NCI-H1105 (cell line): ENCODE data around the gene NR2C2.

Experiments used
- DNase-seq: peaks from one replicate; lab custom pipeline; 2025; lab: John Stamatoyannopoulos, UW

Gene NR2C2

DNA sequence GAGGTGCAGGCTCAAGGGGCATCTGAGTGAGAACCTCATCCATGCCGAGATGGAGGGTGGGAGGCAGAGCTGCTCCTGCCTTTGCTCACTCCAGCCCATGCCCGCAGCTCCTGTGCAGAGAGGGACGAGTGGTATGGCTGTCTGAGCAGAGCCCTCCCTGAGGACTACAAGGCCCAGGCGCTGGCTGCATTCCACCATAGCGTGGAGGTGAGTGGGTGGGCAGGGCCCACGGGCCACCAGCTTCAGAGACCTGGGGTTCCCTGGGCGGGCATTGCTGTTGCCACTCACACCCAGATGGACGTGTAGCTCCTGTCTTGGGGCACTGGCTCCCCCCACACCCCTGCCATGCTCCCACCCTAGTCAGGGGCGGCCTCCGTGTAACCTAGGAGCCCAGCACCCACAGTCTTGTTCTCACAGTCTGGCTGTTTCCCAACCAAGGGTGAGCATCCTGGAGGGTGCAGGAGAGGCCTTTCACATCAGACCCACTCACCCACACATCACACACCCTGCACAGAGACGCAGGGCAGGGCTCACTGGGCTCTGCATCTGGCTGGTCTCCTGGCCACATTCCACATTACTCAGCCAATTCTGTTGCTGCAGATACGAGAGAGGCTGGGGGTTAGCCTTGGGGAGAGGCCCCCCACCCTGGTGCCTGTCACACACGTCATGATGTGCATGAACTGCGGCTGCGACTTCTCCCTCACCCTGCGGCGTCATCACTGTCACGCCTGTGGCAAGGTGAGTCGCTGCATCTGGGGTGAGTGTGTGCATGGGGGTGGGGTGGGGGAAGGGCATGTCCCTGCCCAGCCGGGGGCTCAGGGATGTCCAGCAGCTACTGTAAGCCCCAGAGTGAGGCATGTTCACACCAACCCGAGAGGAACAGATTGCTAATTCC lies 25.3 kb upstream of the NR2C2 start:
- no peak for DNase-seq

DNA sequence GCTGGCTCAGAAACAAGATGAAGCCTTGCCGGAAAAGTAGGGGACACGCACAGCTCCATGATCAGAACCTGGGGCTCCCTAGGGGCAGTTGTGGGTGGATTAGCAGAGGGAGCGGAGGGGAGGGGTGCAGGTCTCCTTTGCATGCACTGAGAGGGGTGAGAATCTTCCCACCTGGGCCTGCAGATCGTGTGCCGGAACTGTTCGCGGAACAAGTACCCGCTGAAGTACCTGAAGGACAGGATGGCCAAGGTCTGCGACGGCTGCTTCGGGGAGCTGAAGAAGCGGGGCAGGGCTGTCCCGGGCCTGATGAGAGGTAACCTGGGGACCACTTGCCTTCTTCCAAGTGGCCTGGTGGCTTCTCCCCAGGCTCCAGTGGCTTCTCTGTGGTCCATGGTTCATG lies 24.5 kb upstream of the NR2C2 start:
- DNase-seq, result no peak

DNA sequence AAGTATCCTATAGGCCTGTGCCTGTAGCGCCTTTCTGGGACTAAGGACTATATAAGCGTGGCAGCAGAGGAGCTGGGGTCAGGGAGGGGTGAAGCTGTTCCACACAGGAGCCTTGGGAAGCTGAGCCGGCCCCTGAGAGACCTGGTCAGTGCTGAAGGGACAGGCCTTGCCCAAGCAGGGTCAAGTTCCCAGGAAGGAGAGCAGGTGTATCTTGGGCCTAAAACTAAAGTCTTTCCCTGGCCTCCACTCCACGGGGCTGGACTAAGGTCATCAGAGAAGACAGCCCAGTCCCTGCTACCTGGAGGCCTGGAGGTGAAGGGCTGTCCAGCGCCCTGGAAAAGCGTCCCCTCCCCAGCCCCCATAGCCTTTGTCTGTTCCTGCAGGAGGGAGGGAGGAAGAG lies 23.9 kb upstream of the NR2C2 start:
- no peak for DNase-seq

DNA sequence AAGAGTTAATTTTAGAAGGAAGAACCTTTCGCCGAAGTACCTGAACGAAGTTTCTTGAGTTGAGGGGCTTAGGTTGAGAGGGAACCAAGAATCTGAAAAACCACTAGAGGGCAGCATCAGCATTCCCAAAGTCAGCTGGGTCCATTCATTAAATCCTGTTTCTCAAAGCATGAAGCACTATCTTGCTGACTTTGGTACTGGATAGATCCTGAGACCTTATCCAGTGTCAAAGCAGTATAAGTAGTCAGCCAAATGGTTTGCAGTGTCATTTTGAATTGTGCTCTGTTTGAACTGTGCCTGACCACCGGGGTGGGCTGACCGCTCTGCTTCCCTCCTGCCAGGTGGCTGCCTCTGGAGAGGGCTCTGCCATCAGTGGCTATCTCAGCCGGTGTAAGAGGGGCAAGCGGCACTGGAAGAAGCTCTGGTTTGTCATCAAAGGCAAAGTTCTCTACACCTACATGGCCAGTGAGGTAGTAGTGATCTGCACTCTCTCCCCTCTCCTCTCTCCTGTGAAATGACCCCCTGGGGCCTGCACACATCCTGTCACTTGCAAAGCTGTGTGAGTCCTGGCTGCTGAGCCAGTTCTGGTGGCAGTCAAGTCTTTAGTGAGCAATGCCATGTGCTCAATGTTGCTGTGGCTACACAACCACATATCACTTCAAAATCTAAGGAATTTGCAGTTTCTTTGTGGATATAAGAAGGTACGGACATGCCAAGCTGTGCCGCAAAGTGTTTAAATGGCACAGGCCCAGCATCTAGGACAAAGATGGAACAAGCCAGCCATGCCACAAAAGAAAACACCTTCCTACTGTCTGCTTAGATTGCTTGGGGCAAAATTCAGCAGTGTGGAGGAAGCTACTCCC lies 21.4 kb upstream of the NR2C2 start:
- DNase-seq, result peak; percentile 27

DNA sequence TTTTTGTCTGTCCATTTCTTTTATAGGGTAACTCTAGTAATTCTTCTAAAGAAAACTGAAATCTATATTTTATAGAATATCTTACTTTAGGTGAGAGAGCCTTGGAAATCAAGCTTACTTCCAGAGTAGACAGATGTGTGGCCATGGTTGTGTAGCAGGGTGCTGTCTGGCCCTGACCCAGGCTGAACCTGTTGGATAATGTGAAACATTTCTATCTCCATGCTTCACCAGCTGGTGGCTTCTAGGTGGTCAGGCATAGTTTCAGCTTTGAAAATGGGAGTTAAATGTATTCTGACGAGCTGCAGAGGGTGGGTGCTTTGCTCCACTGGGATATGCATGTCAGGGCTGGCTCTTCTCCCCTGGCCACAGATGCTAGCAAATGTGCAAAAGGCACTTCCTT lies 20.8 kb upstream of the NR2C2 start:
- no peak for DNase-seq

DNA sequence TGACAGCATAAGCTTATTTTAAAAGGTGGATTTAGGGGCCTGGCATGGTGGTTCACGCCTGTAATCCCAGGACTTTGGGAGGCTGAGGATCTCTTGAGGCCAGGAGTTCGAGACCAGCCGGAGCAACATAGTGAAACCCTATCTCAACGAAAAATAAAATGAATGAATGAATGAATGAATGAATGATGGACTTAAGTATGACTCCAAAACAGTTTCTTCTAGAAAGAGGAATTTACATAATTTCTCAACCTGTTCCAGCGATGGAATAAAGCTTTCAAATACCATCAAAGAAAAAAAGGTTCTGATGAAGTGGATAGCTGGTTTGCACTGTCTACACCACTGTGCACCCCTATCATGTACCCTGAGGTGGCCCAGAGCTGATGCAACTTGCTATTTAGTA lies 20.1 kb upstream of the NR2C2 start:
- no peak for DNase-seq

DNA sequence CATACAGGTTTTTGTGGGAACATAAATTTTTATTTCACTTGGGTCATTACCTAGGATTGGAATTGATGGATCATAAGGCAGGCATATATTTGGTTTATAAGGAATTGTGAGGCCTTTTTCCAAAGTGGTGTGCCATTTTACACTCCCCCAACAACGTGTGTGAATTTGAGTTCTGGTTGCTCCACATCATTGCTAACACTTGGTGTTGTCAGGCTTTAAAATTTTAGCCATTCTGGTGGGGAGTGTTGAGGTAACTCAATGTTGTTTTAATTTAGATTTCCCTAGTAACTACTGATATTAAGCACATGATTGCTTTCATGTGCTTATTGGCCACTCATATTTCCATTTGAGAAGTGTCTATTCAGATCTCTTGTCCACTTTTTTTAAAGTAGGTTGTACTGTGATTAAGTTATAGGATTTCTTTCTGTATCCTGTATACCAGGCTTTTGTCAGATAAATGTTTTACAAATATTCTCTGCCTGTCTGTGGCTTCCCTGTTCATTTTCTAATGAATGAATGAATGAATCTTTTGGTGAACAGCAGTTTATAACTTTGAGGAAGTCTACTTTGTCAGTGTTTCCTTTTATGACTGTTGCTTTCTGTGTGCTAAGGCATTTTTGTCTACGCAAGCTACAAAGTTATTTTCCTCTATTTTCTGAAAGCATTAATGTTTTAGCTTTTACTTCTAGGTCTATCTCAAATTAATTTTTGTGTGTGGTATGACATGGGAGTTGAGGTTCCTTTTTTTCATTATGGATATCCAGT lies 17.9 kb upstream of the NR2C2 start:
- DNase-seq, result no peak

DNA sequence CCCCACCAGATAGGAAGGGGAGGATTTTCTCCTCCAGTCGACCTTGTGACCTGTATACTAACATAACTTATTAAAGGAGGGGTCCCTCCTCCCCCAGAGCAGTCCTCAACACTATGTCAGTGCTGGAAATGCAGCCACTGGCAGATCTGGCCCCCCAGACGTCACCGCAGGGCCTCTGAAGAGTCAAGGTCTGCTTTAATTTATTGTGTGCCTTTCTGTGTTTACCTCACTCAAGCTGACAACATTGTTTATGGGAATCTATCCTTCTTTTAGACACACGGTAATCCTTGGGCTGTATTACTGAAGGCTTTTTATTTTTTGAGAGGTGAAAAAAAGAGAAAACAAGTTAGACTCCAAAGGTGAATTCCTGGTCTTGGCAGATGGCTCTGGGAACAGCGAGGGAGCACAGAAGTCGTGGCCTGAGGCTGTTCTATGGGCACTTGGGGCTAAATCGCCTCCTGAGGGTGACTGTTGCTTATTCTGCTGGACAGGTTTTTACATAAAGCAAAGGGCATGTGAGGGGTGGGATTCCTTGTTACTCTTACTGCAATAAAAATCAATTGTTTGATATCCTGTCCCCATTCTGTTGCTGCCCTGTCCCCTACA lies 13.5 kb upstream of the NR2C2 start:
- no peak for DNase-seq

DNA sequence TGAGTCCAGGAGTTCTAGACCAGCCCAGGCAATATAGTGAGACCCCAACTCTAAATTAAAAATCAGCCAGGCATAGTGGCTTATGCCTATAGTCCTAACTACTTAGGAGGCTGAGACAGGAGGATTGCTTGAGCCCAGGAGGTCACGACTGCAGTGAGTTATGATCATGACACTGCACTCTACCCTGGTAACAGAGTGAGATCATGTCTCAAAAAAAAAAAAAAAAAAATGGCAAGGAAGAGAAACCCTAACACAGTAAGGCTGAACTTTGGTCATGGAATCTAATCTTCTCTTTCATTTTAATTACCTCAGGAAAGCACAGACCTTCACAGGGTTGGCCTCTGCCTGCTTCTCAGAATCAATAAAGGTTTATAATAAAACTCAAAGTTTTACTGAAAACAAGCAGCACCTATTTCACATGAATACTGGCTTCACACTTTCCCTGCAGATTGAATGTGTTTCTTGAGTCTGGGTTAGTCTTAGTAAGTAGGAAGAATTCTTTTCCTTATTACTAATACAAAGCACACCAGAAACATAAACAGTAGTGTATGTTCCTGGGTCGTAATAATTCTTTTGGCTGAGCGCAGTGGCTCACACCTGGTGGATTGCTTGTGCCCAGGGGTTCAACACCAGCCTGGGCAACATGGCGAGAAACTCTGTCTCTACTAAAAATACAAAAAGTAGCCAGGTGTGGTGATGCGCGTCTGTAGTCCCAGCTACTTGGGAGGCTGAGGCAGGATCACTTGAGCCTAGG lies 11.6 kb upstream of the NR2C2 start:
- DNase-seq, result no peak

DNA sequence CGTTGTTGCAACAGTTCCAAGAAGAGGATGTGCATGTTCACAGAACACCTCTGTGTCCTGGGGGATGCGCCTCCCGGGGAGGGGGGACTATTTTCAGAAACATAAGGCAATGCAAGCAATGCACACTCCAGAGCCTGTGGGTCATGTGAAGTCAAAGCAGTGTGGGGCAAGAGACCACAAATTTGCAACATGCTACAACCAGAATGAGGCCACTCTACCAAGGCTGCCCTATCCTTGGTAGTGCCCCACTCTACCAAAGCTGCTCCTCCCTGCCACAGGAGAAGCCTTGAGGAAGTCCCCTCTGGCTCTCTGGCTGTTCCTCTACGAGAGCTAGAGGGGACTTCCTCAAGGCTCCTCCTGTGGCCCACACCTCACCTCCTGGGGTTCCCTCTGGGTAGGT lies 8.4 kb upstream of the NR2C2 start:
- no peak for DNase-seq

DNA sequence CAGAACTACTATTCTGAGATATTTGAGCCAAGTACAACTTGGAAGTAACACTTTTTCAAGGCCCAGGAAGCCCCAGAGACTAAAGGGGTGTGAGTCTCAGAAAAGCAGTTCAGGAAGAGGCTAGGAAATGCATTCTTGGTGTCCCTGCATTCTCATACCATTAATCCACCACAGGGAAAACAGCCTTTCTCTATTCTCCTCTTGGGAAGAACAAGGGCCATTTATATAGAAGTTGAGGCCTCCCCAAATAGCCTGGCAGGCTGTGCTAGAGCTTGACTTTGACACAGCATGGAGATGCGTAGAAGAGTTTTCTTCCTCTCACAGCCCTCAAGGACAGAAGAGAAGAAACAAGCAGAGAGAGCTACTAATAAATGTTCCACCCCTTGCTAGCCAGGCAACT lies 5.5 kb upstream of the NR2C2 start:
- DNase-seq, result no peak

DNA sequence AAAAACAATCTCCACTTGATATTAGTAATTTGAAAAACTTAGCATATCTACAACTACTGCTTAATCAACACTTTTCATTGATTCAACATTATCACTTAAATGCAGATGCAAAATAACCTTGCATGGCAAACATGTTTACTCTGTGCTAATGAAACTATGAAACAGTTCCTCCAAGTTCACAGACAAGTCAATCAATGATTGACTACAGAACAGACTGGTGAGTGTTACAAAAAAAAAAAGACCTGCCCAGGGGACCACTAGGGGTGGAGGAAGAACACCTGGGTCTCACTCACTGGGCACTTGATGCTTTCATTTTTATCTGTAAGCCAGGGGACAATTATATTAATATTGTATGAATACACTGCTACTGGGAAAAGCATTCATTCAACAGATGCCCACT lies 4.3 kb upstream of the NR2C2 start:
- DNase-seq, result no peak

DNA sequence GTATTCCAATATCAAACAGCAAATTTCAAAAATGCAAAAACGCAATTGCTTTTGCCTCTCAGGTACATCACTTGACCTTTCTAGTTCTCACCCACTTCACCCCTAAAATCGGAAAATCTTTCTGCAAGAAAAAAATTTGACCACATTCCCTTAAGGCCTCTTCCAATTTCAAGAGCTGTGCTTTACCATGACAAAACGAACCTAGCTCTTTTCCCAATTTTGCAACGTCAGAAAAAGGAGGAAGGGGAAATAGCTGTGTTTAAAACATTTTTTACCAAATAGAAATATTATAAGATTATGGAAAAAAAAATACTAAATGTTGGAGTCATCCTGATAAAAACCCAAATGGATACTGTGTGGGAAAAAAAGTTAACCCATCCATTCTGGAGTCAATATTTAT lies 1.1 kb upstream of the NR2C2 start:
- DNase-seq, result no peak

DNA sequence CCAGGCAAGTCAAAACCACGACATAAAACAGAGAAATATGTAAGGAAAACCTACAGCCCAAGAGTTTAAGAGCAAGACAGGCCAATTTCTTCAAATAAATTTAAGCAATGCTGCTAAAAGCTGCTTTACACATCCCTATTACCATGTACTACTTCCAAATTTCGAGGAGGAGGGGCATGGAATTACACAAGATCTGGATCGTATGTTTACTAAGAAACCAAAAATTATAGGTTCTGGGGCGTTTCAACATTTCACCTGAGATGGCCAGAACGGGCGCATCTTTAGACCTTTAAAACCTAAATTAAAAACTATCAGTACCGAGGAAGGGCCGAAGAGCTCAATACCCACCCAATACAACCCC lies 664 bp upstream of the NR2C2 start:
- DNase-seq, result no peak

DNA sequence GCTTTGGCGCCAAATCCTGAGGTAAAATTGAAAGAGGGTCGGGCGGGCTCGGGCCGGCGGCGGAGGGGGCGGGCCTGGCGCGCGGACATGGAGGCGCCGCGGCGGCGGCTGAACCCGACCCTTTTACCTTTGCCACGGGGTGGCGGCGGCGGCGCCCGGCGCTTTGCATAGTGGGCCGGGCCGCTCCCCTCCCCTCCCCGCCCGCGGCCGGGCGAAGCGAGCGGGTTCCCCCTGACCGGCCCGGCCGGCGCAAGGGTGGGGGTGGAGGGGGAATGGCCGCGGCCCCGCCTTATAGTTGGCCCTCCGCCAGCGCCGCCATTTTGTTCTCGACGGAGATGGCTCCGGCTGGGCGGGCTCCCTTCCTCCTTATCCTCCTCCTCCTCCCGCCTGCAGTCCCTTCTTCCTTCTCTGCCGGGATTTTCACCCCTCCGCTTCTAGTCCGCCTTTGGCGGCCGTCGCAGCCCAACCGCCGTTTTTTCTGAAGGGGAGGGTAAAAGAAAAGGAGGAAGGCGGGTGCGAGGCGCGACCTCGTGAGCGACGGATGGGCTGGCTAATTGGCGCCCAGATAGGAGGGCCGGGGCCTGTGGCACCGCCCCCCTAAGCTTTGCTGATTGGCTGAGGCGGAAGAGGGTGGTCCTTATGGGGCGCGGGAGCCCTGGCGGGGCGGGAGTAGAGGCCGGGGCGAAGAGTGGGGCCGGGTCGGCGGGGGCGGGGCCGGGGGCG lies 664 bp downstream of the NR2C2 start:
- DNase-seq, result peak; percentile 84

DNA sequence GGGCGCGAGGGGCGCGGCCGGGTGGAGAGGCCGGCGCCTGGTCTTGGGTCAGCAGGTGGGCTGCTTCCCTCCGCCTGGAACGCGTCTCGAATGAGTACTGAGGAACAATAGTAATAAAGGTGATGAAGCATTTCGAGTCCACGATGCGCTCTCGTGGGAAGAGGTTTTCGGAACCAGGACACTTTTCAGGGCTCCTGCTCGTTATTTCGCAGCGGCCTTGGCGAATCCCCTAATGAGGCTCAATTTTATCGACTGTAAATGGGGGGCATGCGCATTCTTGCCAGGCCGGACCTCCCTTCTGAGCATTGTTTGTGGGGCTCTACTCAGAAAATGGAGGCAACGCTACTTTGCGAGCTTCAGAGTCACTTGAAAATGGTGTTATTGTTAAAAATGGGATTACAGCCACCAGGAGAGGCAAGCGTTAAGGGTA lies 1.2 kb downstream of the NR2C2 start:
- DNase-seq, result no peak

DNA sequence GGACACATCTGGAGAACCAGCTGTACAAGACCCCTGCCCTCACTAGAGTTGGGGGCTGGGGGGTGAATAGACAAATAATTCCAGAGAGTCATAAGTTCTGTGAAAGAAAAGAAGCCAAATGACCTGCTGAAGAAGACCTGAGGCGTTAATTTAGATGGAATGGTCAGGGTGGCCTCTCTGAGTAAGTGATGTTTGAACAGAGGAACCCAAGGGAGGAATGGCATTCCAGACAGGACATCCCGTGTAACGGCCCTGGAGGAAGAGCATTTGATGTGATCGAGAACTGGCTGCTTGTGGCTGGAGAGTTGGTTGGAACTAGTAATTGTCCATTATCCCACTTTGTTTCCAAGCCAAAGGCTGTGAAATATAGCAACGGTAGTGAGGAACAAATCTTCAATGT lies 1.7 kb downstream of the NR2C2 start:
- DNase-seq, result no peak

DNA sequence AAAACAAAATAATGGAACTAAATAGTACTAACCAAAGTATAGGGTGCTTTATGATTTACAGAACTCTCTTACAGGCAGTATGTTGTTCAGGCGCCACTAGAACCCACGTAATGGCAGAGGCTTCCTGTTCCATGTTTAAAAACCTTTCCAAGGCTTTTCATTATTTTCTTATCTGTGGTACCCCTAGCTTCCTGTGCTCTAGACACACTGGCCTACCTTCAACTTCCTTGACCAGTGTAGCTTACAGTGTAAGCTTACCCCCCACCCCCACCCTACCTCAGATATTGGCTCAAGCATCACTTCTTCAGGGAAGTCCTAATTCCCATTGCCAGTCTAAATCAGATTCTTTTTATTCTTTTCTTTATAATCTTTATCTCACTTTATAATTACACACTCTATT lies 2.9 kb downstream of the NR2C2 start:
- DNase-seq, result no peak

DNA sequence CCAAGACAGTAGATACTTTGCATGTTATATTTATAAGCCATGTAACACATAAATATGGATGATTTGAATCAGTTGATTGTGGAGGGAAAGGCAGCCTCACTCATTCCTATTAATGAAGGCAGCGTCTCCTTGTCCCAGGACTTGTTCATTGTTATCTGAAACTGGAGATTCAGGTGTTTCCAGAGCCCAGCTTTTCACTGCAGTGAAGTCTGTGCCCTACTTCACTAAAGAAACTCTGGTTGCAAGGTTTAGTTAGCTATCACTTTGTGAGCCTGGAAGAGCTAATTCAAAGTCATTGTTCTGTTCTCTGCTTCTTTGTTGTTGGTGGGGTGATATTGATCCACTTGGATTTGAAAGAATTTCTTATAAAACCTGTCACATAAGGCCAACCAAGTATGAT lies 9.8 kb downstream of the NR2C2 start:
- no peak for DNase-seq

DNA sequence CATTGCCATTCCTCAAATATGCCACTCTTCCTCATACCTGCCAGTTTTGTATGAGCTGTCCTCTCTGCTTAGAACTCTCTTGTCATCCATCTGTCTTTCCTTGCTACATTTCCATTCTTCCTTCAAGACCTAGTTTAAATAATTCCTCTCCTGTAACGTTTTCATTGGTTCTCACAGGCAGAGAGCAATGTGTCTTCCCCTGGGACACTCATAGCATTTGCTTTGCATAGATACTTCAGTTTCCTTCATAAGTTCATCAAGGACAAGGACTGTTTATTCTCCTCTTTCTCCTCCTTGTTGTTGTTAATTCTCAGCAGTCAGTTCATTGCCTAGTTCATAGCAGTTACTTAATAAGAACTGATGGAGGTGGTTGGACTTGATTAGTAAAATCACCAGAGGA lies 10.5 kb downstream of the NR2C2 start:
- no peak for DNase-seq
